H1 (cell line): ENCODE data around the gene RNF157. TPM values are rescaled to one million over a fixed set of nuclear protein-coding genes. Genes with fewer than 3 reads are reported as not detected.

Source experiments
- TEAD4 ChIP-seq: IDR thresholded peaks from 2 replicates; pipeline ENCODE4 v1.6.1; 2012; ENCODE audit warnings: low read depth, low read length, inconsistent platforms, mixed read lengths
- polyA plus RNA-seq, 7 experiments: library from polyadenylated mRNA; depleted of rRNA in 3 of 7; stranded (reverse) in 5 of 7; unstranded in 2 of 7; fragments of >200 nt in 5 of 7; fragments of 200-250 nt in 2 of 7; gene quantifications; 1 replicate in 5 of 7; 2 replicates in 1 of 7; 4 replicates in 1 of 7; pipeline versions ENCODE4 v1.2.1 to v1.2.3, GENCODE V29; 2011 to 2013; ENCODE audit warnings: missing spikeins in 2 of 7, mixed read lengths in 2 of 7
- total RNA-seq: library from RNA; stranded (reverse); fragmentation: NEBNext Ultra II Directional; extraction: Animal tissue kit (Norgen Biotek cat#: 25700); gene quantifications from 2 replicates; pipeline ENCODE4 v1.2.1, GENCODE V29; 2021

The RNF157 gene
- total and polyA plus RNA-seq, 2 of the 8 experiments (the other 6 are each of a cell fraction or from before 2014, with no cell fraction given) = 13.4 to 16.7 TPM

DNA sequence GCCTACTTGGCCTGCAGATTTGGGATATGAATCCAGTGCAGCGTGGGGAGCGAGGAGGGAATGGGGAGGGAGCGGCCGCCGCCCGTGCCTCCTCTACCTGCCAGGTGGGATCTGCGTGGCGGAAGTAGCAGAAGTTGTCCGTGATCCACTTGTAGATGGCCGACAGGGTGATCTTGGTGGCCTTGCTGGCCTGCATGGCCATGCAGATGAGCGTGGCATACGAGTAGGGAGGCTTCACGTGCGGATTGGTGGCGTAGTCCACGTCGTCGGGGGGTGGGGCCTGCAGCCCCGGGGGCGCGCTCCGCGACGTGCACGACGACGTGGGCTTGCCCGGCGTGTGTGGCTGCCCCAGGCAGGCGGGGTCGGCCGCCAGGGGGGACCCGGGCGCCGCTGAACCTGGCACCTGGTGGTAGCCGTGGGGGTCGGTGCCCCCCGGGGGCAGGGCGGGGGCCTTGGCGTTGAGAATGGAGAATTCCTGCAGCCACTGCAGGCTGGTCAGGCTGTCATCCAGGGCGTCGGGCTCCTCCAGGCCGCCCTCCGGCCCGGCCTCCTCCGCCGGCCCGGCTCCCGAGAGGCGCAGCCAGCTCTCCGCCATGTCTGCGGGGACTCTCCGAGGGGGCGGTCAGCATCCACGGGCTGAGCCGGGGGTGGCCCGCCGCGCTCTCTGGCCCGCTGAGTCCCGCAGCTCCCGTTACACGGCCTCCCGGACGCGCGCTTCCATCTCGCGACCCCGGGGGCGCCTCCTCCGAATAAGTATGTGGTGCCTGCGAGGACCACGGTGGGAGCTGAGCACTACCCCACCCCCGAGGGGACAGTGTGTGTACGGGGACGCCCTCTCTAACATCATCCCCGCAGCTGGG lies 100.3 kb downstream of the RNF157 start (continued):
- TF ChIP-seq TEAD4 = no peak
